ENCODE data around the gene KRTAP16-1. TPM values are rescaled to one million over a fixed set of nuclear protein-coding genes. Genes with fewer than 3 reads are reported as not detected.

Gene KRTAP16-1
- total and polyA plus RNA-seq, 10 of the 15 experiments (the other 5 are each of a cell fraction or from before 2014, with no cell fraction given) = 0.23 TPM; not detected in 9

GRCh38 chr17:41338961-41339485 lies 29.9 kb upstream of the KRTAP16-1 start (continued):
- TF ChIP-seq PKNOX1 (IDR thresholded peaks at IDR 0.05) = 0 out of 2 replicates have a peak, but pooled peaks have one; percentile 11
- no peak for TF ChIP-seq SRF (IDR thresholded peaks at IDR 0.05; ENCODE audit: low read depth in 2 of 2, low read length in 2 of 2)
- TF ChIP-seq NFXL1 (IDR thresholded peaks at IDR 0.05; ENCODE audit: borderline replicate concordance) = no peak
- TF ChIP-seq SPI1 (IDR thresholded peaks at IDR 0.05; ENCODE audit: borderline replicate concordance, insufficient read depth, low read depth, low read length) = no peak
- peak; percentile 13 to 21; a peak in 2 of 4 replicates for TF ChIP-seq IKZF2 (IDR thresholded peaks at IDR 0.05)
- no peak for TF ChIP-seq PBX3 (IDR thresholded peaks at IDR 0.05; ENCODE audit: insufficient replicate concordance, low read depth, low read length)
- no peak for TF ChIP-seq ZNF274 (IDR thresholded peaks at IDR 0.05; ENCODE audit: insufficient read depth, insufficient read length)
- TF ChIP-seq ZNF687 (IDR thresholded peaks at IDR 0.05) = no peak
- 0 out of 2 replicates have a peak, but pooled peaks have one; percentile 68 for TF ChIP-seq STAT3 (IDR thresholded peaks at IDR 0.05; ENCODE audit: low read depth, low read length)
- TF ChIP-seq ZNF592 (IDR thresholded peaks at IDR 0.05) = no peak
- no peak for TF ChIP-seq MYB (IDR thresholded peaks at IDR 0.05; ENCODE audit: borderline replicate concordance, low read depth, low read length)
- TF ChIP-seq ZNF622 (IDR thresholded peaks at IDR 0.05) = no peak
- TF ChIP-seq IRF4 (IDR thresholded peaks at IDR 0.05; ENCODE audit: low read depth, low read length) = no peak
- TF ChIP-seq IKZF1 (conservative IDR thresholded peaks at IDR 0.05) = 0 out of 2 replicates have a peak, but pooled peaks have one; percentile 28
- no peak for TF ChIP-seq REST (IDR thresholded peaks at IDR 0.05; ENCODE audit: low read depth, low read length)
- TF ChIP-seq NBN (IDR thresholded peaks at IDR 0.05) = 0 out of 2 replicates have a peak, but pooled peaks have one; percentile 36
